Hematopoietic multipotent progenitor cell treated with erythropoietin and hydrocortisone succinate and interleukin-3 and kit ligand, for 4 days (in vitro differentiated cells): ENCODE data around the gene KCTD18.

Source experiments
- DNase-seq: peaks from one replicate; pipeline ENCODE4 v3.0.0-alpha.2; 2015

KCTD18 gene

DNA sequence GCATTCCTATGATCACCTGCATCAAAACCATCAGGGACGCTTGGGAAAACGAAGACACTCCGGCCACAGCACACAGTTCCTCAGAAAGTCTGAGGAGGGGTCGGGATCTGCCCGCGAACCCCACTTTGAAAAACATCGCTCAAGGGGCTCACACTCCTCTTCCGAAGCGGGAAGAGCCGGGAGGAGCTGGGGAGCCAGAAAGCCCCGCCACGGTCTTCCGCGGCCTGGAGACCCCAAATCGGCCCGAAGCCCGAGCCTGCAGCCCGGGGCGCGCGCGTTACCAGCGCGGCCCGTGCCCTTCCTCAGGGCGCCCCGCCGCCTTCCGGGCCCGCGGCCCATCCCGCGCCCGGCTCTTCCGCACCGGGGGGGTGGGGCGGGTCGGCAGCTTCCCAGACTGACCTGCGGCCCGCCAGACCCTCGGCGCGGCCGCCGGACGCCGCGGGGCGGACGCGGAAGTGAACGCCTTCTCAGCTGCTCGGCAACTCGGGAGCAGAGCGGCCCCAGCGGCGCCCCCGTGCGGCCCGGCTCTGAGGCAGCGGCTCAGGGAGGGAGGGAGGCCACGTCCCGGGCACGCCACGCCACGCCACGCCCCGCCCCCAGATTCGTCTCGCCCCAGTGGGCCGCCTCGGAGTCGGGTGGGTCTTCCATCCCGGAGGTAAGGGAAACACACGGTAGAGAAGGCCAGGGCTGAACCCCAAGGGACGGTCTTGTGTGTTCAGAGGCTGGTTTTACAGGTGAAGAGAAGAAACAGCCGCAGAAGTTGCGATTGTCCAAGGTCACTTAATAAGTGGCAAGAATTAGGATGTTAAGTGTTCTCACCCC is at the start of gene KCTD18:
KCTD18 (minus strand) TSS at position 457 of the 822 bp plus-strand sequence. CDS start 3,052 bp downstream, outside the sequence.
- DNase-seq, result peak; percentile 95

DNA sequence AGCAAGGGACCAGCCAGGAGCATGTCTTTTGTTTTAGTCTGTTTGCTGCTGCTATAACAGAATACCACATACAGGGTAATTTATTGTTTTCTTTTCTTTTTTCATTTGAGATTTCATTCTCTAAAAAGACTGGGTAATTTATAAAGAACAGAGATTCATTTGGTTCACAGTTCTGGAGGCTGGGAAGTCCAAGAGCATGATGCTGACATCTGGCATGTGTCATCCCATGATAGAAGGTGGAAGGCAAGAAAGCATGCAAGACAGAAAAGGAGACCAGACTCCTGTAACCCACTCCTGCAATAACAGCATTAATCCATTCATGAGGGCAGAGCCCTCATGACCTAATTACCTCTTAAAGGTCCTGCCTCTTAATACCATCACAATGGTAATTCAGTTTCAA is 30.9 kb upstream of the KCTD18 start:
- no peak for DNase-seq

DNA sequence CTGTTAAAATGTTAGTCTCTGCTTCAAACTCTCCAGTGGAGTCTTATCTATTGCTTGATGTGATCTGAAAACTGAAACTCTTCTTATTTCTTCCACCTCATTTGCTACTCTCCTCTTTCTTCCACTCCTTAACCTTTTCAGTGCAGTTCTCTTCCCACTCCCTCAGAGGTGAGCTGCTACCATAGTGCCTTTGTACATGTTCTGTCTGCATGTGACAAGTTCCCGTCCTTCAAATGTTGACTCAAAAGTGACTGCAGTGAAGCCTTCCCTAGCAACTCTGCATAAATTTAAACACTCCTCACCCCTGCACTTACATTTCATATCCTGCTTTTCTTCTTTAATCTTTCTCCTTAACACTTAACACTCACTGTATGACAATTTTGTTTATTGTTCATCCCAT is 28.3 kb upstream of the KCTD18 start:
- DNase-seq, result no peak

DNA sequence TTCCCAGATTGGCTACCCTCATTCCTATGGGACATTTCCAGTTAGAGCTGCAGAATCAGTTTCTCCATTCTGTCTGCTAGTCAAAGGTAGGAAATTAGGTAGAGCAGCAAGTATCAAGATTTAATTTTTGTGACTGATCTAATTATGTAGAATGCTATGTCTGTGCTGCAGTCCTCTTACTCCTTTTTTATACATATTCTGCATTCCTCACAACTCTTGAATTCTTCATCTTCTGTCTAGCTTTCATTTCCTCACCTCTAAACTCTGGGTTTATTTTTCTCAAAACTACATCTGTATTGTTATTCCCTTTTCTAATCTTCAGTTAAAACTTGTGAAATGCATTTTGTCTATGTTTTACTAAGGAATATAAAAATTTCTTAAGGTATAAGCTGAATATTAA is 24.7 kb upstream of the KCTD18 start:
- DNase-seq, result no peak

DNA sequence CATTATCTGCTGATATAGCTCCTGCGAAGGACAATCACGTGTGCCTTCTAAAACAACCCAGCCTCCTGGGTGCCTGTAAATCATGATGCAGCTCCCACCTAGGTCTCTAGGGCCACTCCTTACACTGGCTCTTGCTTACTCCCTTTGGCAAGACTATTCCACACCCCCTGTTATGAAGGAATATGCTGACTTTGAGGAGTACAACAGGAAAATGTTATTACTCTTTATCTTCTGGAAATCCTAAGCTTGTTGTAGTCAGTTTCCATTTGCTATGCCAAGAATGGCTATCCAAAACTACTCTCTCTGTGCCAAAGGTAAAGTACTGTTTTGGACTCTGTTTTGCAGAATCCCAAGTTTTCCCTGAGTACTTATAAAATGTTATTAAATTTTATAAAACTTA is 23.9 kb upstream of the KCTD18 start:
- no peak for DNase-seq

DNA sequence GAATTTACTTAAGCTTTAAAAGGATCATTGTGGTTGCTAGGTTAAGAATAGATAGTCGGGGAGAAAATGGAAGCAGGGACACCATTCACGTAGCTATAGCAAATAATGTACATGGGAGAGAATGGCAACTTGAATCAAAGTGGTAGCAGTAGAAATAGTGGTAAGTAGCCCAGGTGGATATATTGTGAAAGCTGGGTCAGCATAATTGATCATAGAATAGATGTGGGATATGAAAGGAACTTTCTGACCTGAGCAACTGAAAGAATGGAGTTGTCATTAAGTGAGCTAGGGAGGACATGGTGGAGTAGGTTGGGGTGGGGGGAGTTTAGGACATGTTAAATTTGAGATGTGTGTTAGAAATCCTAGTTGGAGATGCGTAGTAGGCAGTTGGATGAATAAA is 18.4 kb upstream of the KCTD18 start:
- DNase-seq, result no peak

DNA sequence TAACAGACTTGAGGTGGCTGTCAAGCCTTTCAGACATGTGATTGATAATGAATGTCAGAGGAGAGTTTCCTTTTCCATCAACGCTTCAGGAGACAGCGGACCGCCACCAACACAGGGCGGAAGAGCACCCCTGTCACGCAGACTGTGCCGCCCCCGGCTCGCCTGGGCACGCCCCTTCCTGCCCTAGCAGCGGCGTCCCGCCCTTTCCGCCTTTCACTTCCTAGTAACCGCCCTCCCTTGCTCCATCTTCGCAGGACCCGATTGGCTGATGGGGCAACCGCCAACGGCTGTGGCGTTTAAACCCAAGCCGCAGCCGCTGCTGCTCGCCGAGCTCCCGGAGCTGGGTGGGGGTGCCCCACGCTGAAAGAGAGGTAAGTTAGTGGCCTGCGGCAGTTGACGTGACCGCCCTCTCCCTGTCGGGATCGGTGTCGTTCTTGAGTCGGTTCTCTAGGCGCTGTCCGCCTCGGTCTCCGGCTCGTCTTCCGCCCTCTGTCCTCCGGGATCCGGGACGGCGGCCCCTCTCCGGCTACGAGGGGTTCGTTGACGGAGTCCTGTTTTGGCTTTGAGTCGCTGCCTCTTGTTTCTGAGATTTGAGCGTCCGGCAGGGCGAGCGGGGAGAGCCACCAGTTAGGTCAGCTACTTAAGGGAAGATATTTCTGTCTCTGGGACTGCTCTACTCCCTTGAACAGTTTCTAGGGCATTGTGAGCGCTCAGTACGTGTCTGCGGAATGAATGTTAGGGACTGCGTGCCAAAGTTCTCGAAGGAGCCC is 16.2 kb upstream of the KCTD18 start, which contains the start of gene SGO2:
SGO2 (plus strand) TSS at position 326 of the 770 bp plus-strand sequence. CDS start 6,769 bp downstream, outside the sequence.
- peak; percentile 99 for DNase-seq

DNA sequence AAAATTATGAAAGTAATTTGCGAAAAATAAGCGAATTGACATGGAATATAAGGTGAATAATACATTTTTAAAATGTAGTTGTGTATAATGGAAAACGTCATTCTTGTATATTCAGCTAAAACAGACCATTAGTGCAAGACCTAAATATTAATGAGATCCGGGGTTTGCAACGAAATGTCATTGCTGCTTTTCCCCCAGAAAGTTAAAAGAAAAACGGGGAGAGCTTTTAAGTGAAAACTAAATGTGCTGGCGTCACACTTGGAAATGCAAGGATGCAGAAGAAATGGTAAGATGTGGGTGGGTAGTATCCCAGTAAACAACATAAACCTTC is 15.6 kb upstream of the KCTD18 start:
- DNase-seq, result no peak

DNA sequence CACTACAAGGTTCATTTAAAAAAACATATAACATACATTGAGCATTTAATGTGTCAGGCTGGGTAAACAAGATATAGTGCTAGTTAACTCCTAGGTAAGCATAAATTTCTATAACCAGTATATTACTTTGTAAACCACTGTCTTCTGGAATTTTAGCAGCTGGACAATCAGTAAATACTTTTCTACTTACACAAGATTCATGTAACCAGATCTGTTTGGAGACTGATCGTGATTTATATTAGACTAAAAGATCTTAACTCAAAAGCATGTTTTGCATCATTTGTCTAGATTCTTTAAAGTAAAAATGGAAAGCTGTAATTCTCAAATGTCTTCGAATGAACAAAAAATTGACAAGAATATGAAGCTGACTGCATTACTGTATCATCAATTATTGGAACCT is 15.2 kb upstream of the KCTD18 start:
- no peak for DNase-seq

DNA sequence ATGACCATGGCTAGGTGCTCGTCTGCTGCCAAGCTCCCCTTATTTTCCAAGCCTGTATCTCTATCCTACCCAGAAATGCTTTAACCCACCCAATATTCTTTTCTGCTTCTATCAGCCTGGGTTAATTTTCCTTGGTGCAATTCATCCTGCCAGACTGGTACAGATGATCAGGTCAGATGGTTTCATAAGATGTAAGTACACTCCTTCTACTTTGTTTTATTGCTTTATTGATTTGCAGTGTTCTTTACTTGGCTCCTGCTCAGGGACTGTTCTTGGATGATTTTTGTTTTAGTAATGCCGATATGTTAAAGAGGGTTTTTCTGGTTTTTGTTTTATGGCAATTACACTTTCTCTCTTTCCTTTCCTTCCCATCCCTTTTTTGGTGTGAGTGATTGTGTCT is 13.7 kb upstream of the KCTD18 start:
- DNase-seq, result no peak

DNA sequence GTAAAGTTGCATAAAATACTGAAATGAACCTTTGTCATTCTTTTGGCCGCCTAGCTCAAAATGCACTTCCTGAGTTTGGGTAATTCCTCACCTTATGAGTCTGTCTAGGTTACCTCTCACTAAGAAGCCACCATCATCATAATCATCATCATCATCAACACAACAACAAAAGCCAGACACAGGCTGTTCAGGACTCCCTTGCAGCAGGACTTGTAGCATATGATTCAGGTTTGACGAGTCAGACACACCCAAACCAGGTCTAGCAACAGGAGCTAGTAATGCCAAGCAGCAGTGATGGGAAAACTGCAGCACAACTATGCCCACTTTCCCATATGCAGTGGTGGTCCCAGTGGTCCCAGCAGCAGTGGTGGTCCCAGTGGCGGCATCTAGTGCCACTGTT is 13.3 kb upstream of the KCTD18 start:
- no peak for DNase-seq

DNA sequence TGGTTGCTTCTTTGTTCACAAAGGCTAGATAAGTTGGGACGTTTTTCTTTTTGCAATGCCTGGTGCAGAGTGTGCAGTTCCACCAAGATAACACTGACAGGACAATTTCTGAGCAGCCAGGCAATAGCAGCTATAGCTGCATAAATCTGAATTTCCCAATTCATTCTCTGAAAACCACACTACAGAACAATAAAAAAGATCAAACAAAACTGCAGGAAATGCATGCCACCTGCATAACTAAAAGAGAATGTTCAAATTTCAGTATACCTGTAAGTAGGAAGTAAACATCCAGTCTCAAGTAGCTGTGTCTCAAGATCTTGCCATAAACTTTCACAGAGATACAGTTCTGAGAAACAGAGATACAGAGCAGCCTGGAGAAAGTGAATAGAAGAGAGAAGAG is 5.3 kb upstream of the KCTD18 start:
- no peak for DNase-seq

DNA sequence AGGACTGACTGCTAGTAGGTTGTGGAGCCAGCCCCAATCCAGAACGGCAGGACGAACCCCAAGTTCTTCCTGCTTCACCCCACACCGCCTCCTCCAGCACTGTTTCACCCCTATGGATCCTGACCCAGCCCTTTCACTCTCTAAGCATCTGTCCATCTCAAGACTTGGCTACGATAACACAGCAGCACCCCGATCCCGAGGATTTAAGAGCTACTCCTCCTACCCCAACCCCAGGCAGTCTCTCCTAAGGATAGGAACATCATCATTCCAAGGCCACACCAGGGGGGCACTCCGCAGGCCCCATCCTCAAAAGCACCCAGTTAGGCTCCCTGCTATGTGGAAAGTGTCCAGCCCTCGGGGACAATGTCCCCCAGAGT is 645 bp downstream of the KCTD18 start:
- DNase-seq, result peak; percentile 40

DNA sequence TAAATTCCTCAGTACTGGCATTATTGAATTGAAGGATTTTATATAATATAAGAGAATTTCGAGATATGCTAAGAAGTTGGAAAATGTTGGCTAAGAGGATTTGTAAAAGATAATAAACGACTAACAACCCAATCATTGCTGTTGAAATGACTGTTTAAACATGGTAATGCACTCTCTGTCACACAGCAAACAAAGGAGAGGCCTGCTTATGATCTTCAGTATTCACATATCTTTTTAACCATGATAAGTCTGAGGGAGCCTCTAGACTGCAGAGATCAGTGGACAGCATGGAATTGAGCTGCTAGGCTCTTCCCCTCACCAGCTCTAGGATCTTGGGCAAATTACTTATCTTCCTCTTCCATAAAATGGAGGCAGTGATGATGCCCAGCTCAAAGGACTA is 2.7 kb downstream of the KCTD18 start:
- no peak for DNase-seq

DNA sequence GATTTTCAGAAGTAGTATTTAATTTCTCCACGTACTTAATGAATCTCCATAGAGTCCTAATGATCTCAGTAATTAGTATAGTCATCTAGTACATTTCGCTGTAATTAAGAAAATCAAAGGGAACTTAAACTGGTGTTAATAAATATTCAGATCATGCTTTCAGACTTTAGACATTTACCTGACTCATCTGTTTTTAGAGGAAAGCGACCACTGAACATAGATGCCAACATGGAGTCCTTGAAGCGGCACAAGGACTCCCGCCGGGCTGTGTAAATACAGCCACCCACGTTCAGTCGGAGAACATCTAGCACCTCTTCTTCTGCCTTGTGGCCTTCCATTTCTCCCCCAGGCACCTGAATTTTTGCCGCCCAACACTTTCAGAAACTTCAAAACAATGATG is 3.2 kb downstream of the KCTD18 start:
- DNase-seq, result no peak

DNA sequence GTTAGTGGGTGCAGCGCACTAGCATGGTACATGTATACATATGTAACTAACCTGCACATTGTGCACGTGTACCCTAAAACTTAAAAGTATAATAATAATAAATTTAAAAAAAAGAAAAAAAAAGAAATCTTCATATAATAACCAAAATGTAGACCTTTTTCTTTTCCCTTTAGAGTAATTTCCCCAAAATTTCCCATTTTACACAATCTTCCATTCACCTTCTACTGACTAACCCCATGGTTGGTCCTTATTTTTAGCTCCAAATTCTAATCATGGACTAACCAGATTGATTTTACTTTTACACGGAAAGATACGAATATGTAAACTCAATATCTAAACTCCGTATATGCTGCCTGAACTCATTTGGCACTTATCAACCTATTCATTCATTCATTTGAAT is 7.7 kb downstream of the KCTD18 start:
- no peak for DNase-seq

DNA sequence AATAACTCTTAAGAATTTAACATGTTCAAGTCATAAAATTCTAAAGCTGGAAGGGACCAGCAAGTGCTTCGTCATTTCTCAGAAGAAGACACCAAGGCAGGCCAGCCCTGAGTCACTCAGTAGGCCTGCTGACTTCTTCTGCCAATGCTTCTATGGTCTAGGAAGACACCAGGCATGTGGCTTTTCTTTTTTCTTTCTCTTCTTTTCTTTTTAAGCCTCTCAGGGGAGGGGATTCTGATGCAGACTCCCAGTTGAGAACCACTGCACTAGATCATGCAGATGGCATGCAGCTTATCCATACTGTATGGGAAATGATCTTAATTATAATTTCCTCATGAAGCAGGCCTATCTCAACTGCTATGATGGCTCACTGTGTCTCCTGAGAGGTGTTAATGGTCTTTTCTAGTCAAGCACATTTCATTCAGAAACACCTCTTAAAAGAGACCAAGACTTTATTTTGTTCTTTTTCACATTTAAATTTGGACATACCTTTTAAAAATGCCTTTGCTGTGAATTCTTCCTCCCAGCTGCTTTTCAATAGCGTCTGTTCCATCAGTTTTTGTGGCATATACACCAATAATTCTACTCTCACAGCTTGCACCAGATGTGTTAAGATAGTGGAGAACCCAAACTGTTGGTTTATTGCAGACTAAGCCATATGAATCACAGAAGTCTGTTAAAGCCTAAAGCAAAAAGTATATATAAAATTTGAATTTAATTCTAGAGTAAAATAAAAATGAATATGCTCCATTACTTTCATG is 11.3 kb downstream of the KCTD18 start:
- no peak for DNase-seq

DNA sequence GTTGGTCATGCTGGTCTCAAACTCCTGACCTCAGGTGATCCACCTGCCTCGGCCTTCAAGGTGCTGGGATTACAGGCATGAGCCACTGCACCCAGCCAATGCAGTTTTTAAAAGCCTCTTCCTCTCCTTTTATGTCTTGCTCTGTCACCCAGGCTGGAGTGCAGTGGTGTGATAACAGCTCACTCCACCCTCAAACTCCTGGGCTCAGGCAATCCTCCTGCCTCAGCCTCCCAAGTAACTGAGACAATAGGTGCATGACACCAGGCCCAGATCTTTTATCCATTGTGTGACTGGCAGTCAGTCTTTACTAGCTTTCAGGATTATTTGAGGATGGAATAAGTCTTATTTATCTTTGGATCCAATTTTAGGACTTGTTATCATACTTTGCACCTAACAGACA is 13.2 kb downstream of the KCTD18 start:
- DNase-seq, result peak; percentile 9

DNA sequence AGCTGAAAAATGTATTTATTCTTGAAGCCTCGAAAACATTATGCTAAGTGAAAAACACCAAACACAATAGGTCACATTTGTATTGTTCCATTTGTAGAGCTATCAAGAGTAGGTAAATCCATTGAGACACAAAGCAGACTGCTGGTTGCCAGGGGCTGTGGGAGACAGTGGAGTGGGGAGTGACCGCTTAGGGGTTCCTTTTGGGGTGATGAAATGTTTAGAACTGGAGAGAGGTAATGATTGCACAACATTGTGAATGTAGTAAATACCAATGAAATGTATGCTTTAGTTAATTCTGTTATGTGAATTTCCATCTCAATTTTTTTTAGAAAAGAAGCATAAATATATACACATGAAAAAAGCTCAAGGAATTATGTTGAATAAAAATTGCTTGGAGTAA is 15.8 kb downstream of the KCTD18 start:
- no peak for DNase-seq

DNA sequence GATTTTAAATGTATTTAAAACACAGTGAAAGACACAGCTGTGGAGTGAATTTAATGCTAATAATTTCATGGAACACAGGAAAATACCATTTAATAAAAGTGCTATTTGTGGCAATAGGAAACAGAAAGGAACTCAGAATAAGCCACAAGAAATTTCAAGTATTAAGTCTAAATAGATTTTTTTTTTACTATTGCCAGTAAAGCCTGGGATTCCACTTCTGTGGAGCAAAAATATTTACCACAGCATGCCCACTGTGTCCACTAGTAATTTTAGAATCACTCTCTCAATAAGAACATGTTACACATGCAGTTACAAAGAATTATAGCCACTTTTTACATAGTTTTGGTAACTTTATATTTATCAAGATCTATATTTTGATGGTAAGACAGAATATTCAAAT is 17.2 kb downstream of the KCTD18 start:
- no peak for DNase-seq

DNA sequence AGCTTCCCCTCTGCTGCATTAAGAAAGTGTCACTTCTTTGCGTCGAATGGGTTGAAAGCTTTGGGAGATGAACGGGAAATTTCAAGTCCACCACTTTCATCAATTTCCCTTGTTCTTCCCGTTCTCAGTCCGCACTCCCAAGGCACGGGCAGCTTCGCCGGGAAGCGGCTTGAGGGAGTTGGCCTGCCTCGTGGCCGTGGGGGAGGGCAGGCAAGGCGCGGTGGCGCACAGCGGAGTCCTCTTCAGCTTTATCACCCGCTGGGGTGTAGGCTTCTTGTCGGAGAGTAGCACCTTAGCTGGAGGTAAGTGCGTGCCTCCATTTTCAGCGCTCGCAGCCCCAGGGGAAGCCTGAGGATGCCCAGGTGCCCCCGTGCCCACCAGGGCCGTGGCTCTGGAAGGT is 19.9 kb downstream of the KCTD18 start:
- DNase-seq, result no peak

DNA sequence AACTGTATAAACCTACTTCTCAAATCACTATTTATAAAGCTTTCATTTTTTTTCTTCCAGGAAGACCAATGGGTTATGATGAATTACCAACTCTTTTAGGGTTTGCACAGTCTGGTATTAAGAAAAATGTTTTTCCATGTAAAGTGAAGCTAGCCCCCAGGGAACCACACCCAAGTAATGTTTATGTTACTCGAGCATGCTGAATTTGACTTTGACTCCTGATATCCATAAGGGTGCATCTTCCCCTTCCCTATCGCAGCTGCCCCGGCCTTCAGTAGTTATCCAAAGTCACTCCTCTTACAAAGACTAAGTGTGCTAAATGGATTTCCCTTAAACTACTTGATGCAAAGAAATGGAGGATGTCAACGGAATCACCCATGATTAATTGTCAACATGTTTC is 21.7 kb downstream of the KCTD18 start:
- DNase-seq, result no peak

DNA sequence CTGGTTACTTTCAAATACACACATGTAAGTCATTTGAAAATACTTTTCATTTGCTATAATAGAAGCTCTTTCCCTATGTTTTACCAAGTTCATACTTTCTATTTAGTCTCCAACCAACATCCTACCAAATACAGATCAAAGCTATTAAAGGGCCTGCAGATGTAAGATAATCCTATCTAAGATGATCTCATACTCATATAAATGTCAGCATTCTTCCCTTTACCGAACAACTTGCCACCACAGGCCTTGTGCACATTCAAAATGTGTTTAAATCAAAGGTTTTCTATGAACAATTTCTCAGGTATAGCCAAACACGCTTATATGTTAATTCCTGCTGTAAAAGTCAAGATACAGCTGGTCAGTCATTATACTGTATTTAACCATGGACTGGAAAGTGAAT is 23.3 kb downstream of the KCTD18 start:
- DNase-seq, result peak; percentile 31

DNA sequence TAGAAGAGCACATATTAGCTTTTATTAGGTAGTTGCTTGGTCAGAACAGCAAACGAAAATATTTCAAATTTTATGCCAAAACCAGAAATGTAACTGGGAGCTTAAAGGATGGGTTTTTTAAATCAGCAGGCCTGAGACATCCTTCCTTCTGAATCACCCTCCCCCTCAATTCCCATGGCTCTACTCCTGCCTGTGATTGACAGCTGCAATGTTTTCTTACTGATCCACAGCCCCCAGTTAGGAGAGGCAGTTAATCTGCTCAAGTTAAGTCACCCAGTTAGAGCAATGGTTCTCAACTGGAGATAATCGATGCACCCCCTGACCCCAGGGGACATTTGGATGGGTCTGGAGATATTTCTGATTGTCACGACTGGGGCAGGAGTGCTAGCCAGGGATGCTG is 24.9 kb downstream of the KCTD18 start:
- DNase-seq, result no peak
